Measurements from ENCODE around the gene BMPR1B.
"Not testable (repeated sequence)": the region's sequence is repeated elsewhere in the genome, so short reads cannot be mapped to it uniquely, and the experiment has no call there.

Gene BMPR1B

DNA sequence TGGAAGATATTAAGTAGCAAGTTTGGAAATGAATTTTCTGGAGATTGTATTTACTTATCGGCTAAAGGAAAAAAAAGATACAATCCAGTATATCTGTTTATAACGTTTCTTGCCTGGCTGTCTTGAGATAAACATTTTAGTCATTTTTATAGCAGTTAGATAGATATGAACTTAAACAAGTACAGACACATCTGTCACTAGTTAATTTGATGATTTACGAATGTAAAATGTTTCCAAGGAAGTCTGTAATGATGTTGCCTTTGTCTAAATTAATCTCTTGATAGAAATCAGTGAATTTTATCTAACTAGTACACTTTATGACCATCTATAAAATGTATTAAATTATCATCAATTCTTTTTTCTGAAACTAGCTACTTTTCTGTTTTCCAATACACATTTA lies 5.7 kb downstream of the BMPR1B start:
- DNase-seq, result no peak

DNA sequence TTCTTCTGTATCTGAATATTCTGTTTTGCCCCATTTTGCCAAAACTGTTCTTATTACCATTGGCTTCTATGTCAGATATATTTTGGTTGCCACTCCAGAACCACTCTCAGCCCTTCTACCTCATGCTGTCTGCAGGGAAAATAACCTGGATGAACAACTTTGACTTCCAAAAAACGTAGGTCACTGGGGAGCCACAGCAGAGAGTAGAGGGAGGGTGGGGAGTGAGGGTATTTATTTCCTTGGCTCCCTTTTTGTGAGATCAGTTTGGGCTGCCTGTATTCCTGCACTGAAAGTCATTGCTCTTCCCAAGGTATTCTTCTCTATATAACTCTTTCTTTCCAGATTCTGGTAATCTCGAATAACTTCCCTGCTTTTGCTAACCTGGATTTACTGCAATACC lies 6.3 kb downstream of the BMPR1B start:
- DNase-seq, result no peak

DNA sequence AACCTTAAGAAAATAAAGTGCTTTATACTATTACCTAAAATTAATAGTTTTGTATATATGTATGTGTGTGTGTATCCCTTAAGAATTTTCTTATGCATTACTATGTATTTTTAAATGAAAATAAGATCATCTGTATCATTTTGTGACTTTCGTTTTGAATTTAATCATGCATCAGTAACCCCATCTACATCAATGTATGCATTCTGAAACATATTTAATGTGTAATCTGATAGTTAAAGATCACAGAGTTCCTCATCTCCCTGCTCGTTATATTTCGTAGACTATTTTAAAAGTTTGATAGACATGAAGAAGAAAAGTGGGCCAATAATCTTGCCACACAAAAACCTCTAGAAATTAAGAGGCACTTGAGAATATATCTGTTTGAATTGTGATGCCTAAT lies 7.4 kb downstream of the BMPR1B start:
- DNase-seq, result no peak

DNA sequence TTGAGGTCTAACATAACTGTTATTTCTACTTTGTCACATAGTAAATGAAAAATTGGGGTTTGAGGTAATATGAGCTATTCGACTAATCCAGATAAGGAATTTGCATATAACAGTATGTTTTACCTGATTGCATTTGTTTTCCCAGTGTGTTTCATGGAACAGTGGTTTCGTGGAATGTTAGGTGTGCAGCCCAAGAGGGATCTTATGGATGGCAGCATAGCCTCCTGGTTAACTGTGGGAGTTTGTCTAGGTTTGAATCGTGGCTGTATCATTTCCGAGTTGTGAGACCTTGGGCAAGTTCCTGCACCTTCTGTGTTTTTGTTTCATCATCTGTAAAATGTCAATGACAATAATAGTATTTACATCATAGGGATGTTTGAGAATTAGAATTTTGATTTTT lies 7.9 kb downstream of the BMPR1B start:
- DNase-seq, result no peak

DNA sequence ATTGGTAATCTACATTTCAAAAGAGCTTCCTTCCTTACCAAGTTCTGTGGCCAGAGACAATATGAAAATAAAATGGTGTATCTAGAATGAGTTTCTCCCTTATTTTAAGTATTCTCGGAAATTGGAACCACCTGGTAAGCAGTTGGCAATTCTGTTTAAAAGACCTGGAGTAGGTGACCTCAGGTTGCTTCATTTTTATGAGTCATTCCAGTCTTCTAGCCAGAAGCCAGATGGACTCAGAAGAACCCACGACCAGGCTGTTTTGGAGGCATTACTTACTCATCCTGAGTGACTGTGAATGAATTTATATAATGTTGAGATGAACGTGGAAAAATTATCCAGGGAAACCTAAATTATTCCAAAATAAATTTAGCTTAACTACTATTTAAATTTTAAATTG lies 9.1 kb downstream of the BMPR1B start:
- no peak for DNase-seq

DNA sequence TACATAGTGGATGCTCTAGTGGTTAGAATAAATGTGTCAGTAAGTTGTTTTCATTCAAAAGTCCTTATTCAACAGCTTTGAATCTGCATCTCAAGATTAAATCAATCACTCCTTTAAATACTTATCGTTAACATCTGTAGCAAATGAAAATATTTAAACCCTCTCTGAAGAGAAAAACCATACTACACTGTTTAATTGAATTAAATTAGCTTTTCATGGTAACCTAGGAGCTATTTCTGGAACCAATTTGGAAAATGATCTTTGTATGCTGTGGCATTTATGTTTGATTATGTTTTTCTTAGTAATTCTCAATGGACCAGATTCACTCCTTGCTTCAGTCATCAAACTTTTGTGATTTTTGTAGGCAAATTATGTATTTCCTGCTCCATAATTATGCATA lies 9.7 kb downstream of the BMPR1B start:
- no peak for DNase-seq

DNA sequence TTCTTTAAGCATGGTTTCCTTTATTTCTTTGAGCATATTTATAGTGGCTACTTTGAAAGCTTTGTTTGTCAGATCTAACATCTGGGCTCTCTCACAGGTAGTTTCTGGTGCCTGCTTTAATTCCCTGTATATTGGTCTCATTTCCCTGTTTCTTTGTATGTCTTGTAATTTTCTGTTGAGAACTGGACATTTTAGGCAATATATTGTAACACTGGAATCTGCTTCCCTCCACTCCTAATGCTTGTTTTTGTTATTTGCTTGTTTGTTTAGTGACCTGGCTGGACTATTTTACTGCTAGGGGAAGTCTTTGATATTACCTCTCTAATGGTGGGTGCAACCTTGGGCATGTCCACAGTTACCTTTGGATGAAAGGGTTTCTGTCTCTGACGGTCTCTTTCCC lies 25.0 kb downstream of the BMPR1B start:
- DNase-seq, result no peak

DNA sequence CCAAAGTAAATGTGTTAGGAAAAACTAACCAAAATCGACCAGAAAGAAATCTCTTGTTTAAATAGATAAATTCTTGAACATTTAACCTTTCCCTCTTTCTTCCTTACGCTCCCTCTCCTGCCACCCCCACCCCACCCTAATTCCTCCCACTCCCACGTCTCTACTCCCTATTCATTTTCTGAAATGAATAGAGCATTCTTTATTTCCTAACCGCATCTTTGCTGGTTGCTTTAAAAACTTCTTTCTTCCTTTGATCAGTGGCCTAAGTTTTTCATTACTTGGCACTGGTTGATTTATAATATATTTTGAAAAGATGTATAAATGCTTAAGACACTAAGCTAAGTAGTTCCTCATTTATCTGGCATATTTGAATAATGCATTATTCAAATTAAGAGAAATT lies 33.9 kb downstream of the BMPR1B start:
- DNase-seq, result no peak

DNA sequence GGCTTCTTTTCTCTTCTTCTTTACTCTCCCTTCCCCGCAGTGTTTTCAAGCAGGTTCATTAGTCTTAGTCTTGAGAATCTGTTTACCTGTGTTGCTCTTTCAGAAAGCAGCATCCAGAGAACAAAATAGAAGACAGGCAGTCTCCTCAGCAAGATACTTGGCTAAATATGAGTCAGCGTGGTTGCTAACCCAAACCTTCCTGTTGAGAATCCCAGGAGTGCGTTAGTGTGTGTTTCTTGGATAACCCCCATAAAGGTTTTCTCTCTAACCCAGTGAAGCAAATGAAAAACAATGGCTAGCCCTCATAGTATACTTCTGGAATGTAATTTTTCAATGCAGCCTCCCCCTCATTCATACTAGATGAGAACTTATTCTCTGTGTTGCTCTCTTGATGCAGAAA lies 41.1 kb downstream of the BMPR1B start:
- no peak for DNase-seq

DNA sequence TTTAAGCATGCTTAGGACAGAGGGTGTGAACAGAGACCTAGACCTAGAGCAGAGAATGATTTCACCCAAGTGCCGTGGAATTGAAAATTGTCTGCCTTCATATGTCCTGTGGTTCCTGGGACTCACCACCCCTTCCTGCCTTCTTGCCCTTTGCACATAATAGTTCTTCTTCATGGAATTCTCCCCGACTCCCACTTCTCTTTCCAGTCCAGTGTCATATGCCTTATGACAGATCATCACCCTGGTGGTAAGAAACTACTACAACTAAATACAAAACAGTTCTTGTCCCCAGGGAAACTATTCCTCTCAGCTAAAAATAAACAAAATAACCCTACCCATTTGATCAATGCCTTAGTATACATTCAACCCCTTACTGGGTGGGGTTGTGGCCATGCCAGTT lies 43.3 kb downstream of the BMPR1B start:
- DNase-seq, result no peak

DNA sequence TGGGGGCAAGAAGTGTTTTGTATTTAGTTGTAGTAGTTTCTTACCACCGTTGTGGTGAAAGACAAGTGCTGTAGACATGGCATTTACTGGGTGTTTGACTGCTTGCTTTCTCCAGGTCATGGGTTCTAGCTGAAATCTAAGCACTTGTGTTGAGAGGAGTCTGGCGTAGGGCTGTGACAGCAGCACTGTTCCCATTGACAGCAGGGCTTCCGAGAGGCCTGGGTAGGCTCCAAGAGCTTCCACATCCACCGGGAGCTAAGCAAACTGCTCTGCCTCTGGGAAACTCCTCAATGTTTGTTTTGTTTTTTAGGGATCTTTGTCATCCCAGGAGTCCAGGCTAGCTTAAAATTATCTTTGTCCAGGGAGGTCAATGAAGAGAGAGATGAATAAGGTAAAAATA lies 44.3 kb downstream of the BMPR1B start:
- no peak for DNase-seq

DNA sequence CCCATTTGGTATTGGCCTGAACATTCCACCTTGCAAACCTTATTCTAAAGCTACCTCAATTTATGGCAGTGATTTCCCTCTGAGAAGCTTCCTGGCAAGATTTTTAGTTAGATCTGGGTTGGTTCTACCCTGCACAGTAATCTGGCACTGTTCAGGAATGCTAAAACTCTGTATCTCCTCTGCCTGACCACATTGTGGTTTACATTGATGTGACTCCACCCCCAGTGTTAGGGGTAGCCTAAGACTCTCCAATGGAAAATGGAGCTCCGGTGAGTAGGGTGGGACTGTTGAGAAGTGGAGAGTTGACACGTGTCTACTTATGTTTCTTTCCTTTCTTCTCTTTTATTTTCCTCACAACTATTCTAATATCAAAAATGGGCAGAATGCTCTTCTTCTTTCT lies 45.4 kb downstream of the BMPR1B start:
- no peak for DNase-seq

DNA sequence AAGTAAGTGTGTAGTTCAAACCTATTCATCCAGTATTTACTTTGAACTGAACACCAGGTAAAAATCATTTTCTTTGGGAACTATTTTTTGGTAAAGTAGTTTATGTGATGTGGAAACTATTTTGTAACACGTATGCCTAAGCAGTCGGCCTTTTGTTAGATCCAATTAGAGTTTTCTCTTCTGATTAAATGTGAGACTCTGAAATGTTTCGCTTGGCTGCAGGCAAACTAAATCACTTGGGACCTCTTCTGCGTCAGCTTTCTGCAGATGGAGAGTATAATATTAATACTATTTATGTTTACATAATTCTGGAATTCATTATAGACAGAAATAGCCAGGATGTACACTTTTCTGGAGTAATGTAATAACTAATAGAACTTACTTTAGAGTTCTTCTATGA lies 46.9 kb downstream of the BMPR1B start:
- DNase-seq, result no peak

DNA sequence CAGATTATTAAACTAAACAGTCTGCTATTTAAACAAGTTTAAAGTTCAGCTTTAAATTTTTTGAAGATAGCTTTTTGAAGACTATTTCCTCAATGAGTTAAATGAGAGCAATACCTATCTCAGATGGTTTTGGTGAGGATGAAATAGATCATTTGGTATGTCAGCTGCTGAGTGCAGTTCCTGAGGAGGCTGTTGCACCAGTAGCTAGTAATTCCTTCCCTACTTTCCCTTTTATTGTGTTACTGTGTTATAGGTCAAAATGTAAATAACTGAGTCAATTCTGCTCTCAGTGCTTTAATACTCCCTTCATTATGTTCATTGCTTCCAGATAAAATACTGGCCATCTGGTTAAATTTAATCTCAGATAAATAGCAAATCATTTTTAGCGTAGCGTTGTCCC lies 48.6 kb downstream of the BMPR1B start:
- no peak for DNase-seq

DNA sequence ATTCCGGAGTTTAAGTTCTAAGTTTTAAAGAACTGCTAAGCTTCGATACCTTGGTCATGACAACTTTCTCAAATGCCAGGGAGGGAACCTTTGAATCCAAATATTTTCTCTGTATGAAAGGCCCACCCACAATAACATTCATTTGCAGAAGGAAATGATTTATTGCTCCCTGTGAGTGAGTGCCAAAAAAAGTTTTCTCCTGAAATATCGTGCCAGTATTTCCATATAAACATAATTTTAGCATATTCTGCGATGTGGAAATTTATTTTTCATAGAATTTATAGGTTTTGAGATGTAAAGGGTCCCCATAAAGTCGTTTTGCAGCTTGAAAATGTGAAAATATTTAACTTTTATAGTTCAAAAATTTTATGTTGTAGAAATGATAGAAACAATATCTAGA lies 53.9 kb downstream of the BMPR1B start:
- DNase-seq, result no peak

DNA sequence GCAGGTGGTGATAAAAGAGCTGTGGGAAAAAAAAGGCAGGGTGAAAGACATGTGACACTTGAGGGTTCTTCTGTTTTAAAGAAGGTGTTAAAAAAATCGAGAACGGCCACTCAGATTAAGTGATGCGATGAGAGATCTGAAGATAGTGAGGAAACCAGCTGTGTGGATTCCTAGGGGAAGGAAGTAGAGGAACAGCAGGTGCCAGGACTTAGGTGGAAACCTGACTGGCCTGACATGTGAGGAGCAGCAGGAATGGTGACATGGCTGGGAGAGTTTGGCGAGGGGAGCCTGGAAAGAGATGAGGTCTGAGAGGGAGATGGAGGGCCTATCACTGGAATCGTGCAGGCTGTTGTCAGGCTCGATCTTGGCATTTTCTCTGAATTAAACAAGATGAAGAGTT lies 55.5 kb downstream of the BMPR1B start:
- no peak for DNase-seq

DNA sequence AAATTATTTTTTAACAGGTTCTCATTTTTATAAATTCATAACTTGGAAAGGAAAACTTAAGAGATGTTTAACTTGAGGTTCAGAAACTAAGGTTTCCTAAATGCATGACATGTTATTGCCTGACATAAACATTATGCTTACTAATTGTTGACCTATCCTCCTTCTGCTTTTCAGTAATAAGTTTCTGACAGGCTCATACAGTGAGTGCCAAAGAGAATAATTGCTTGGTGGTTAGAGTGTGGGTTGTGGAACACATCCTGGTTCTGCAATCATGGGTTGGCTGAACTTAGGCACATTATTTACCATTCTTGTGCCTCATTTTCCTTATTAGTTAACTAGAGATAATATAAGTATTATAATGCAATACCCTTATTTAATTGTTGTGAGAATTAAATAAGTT lies 56.5 kb downstream of the BMPR1B start:
- DNase-seq, result no peak

DNA sequence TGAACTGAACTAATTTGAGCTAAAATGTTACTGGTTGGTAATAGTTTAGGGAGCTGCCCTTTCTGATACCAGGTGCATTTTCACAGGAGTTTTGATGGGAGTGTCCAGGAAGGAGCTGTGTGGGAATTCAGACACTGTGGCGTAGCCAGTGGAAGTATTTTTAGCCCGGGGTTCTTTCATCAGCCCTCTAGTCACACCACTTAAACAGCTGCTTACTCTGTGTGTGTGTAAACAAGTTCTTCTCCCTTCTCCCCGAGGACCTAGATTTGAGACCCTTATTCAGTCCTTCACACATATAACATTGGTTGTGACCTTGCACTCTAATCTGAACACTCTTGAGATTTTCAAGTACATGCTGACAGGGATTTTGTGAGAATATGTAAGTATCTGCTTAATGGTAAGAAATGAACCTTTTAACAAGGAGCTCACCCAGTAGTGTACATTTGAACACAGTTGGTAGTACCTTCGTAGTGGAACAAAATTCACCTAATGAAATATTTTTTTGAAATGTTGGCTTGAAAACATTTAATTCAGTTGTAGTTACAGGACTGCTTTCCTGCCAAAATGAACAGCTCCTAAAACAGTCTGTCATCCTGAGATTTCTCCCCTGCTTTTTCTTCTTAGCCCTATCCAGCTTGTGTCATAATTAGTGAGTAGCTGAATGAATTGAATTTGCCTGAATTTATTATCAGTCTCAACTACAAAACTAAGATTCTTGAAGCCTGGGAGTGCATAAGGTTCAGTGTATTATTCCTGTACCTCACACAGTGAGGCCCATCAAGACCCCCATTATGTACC lies 61.8 kb downstream of the BMPR1B start:
- DNase-seq, result no peak

DNA sequence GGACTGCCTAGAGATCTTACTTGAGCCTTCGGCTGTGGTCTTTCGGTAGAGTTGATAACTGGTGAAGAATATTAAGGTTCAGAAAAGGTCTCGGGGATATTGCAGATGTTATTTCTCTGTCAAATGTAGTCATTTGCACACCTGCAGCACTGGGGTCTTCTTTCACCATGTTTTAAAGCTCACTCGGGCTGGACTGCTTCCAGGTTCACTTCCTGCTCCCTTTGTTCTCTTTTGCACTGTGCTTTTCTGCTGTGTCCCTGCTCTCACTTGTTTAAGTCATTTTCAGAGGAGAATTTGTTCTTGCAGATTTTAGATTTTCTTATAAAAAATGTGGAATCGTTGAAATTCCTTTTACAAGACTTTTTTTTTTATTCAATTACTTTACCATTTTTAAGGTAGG lies 68.5 kb downstream of the BMPR1B start:
- DNase-seq, result no peak

DNA sequence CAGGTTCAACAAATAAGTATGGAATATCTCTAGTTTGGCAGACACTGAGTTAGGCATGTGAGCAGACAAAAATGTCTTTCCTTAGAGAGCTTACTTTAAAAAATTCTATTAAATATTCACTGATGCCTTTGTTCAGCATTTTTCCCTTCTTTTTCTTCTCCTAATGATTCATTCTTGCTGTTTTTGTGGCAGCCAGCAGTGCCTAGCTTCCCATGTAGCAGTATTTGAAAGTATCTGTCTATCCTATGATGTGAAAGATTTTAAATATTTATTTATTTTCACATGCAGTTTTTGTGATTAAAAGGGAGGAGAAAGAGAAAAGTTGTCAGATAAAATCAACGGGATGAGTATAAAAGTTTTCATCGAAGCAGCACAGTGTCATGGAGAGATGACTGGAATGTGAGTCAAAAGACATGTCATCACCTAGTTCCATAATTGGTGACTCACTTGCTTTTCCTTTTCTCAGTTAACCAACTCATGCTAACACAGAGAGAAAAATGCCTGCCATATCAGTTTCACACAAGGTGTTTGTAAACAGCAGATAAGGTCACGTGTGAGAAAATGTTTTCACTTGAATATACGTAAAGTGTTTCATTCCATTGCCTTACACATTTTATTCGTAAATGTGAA lies 69.8 kb downstream of the BMPR1B start:
- DNase-seq, result no peak

DNA sequence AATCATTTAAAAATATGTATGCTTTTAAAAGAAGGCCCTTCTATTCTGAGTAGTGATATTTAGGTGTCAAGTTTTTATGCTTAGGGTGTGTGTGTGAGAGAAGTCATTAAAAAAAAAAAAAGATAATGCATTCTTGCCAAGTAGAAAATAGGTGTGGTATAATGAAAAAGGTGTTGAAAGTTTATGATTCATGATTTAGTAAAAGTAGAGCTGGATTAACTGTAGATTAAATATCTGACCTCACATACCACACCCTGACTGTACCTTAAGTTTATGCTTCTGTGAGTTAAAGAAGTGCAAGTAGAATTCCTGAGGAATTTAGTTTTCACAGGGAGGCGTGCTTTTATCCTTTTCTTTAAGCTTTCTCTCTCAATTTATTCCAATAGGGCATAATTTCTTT lies 71.1 kb downstream of the BMPR1B start:
- no peak for DNase-seq

DNA sequence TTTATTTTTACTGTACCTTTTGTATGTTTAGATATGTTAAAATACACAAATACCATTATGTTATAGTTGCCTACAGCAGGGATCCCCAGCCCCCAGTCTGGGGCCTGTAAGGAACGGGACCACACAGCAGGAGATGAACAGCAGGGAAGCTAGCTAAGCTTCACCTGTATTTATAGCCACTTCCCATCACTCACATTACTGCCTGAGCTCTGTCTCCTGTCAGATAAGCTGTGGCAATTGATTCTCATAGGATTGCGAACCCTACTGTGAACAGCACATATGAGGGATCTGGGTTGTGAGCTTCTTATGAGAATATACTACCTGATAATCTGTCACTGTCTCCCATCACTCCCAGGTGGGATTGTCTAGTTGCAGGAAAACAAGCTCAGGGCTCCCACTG lies 73.9 kb downstream of the BMPR1B start:
- no peak for DNase-seq

DNA sequence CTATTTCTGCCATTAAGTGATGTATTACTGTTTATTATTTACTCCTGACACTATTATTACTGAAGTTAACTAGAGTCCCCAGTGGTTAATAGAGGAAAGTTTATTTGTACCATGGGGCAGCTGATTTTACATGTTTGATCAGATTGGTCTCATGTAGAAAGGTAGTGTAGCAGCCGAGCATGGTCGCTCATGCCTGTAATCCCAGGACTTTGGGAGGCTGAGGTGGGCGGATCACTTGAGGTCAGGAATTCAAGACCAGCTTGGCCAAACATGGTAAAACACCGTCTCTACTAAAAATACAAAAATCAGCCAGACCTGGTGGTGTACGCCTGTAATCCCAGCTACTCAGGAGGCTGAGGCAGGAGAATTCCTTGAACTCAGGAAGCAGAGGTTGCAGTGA lies 74.6 kb downstream of the BMPR1B start:
- not testable (repeated sequence) for DNase-seq

DNA sequence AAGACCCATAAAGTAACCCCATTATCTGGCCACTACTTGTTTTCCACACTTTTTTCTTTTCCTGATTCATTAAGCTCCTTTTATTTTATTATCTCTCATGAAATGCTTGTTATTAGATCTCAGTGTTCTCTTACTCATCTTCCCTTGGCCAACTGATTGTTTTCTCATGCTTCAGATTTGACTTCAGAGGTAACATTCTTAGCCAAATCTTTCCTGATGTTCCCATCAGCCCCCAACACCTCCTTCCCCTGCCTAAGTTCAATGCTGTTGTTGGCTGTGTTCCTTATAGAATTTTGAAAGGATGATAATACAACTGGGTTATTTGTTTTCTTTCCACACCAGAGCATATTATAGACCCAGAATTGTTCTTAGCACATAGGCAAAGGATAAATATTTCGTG lies 75.6 kb downstream of the BMPR1B start:
- no peak for DNase-seq

DNA sequence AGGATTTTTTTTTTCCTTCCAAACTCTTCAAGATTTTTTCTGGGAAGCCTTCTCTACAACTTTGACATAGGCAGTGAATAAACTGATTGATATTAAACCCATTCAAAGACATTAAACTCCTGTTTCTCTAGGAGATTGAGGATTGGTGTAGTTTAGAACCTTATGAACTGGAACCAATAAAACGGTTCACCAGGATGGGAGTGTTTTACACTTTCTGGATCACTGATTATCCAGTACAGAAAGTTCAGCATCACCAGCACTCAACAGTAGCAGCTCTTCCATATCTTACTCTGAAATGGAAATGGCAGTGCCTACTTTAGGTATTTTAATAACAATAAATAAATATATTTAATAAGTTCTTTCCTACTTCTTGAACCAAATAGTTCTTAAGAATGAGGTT lies 76.7 kb downstream of the BMPR1B start:
- no peak for DNase-seq
